Kidney (tissue), 14 donors: ENCODE data around the gene THAP5. TPM values are rescaled to one million over a fixed set of nuclear protein-coding genes. Genes with fewer than 3 reads are reported as not detected.

Experiments
- DNase-seq, 5 donors: peaks; one replicate each; pipeline ENCODE4 v3.0.0-alpha.2; 2013 to 2020
- FAIRE-seq: peaks from 2 replicates; lab custom pipeline; 2012; peaks lifted over from hg19 to GRCh38; lab: Jason Lieb, UNC
- H3K27ac ChIP-seq, 2 donors: one replicate each; pipeline ENCODE4 v1.7.0; 2013; ENCODE audit warnings: low read depth in 2 of 2, low read length in 2 of 2, inconsistent platforms in 1 of 2
- H3K27me3 ChIP-seq: one replicate; pipeline ENCODE4 v1.7.1; 2013; ENCODE audit warnings: low read length, inconsistent platforms; ENCODE audit not compliant: control insufficient read depth, insufficient read depth
- H3K36me3 ChIP-seq, 3 donors: one replicate each; pipeline versions ENCODE4 v1.7.0 to v1.7.1; 2013; ENCODE audit warnings: low read length in 3 of 3, control low read depth in 1 of 3, inconsistent platforms in 1 of 3; ENCODE audit not compliant: insufficient read depth in 3 of 3, control insufficient read depth in 2 of 3
- H3K4me1 ChIP-seq, 3 donors: one replicate each; pipeline versions ENCODE4 v1.7.0 to v1.7.1; 2013; ENCODE audit warnings: low read length in 3 of 3, inconsistent platforms in 1 of 3, low read depth in 1 of 3; ENCODE audit not compliant: control insufficient read depth in 2 of 3, insufficient read depth in 2 of 3
- H3K4me3 ChIP-seq, 3 donors: one replicate each; pipeline versions ENCODE4 v1.7.0 to v1.8.1; 2013; ENCODE audit warnings: low read length in 3 of 3, control low read depth in 1 of 3, inconsistent platforms in 1 of 3
- H3K9ac ChIP-seq, 3 donors: one replicate each; pipeline versions ENCODE4 v1.7.0 to v1.7.1; 2013; ENCODE audit warnings: low read length in 3 of 3, control low read depth in 1 of 3, inconsistent platforms in 1 of 3
- H3K9me3 ChIP-seq, 3 donors: one replicate each; pipeline versions ENCODE4 v1.7.0 to v1.7.1; 2013; ENCODE audit warnings: low read length in 3 of 3, control low read depth in 1 of 3, inconsistent platforms in 1 of 3; ENCODE audit not compliant: control insufficient read depth in 2 of 3, insufficient read depth in 1 of 3
- CTCF ChIP-seq: IDR thresholded peaks from 3 replicates; pipeline ENCODE4 v1.5.1; 2012; ENCODE audit warnings: mild to moderate bottlenecking, moderate library complexity, borderline replicate concordance; ENCODE audit not compliant: insufficient read depth; ENCODE audit errors: extremely low read depth
- intact Hi-C: fragments of 100-400 bp; cut with DNase I; formaldehyde crosslinking; loops from one replicate; pipeline ENCODE4 v1.11.1; 2022
- polyA plus RNA-seq: library from polyadenylated mRNA; stranded (reverse); fragments of 350-450 nt; fragmentation: Illumina TruSeq; extraction: RNeasy Lipid Tissue Mini Kit (QIAGEN cat#74804); gene quantifications from one replicate; pipeline ENCODE4 v1.2.3, GENCODE V29; 2014; ENCODE audit warnings: low read depth, low replicate concordance; ENCODE audit not compliant: insufficient read depth
- total RNA-seq: library from RNA; stranded (reverse); fragmentation: NEBNext Ultra II Directional; extraction: Animal tissue kit (Norgen Biotek cat#: 25700); gene quantifications from one replicate; pipeline ENCODE4 v1.2.1, GENCODE V29; 2021
- donor health status: control.
- donor health status: control.
- donor health status: control.
- donor health status: control.
- donor health status: control.
- donor health status: DM: yes; HTN: yes; CAD: no.
- donor health status: Normal renal cell carcinoma (clear cell type).

The THAP5 gene
- total and polyA plus RNA-seq, 2 donors from 2014 or later: 9.4 to 32.6 TPM

GRCh38 chr7:108611268-108611667 lies 41.8 kb upstream of the THAP5 start:
- Histone ChIP-seq H3K36me3 (no peaks in the 10 kb centered on the region), H3K9me3 (peaks cover 0 to 3% (median 0%) of the 10 kb centered on the region in 3 donors), H3K27ac (no peak overlapping the region), H3K4me1 (peaks cover 0 to 19% (median 2%) of the 10 kb centered on the region in 3 donors), H3K27me3 (no peaks in the 10 kb centered on the region), H3K4me3 (no peak overlapping the region), H3K9ac (no peak overlapping the region)
- TF ChIP-seq CTCF: no peak
- FAIRE-seq: no peak
- DNase-seq: peak in 1 of 5 donors; percentile 38
- intact Hi-C loops: no loop called here

- Histone ChIP-seq H3K36me3 (no peaks in the 10 kb centered on the region), H3K4me1 (peaks cover 0 to 19% (median 2%) of the 10 kb centered on the region in 3 donors), H3K9ac (no peak overlapping the region), H3K27me3 (no peaks in the 10 kb centered on the region), H3K27ac (no peak overlapping the region), H3K9me3 (peaks cover 0 to 3% (median 0%) of the 10 kb centered on the region in 3 donors), H3K4me3 (no peak overlapping the region)
- TF ChIP-seq CTCF: no peak
- no peak for DNase-seq
- FAIRE-seq: peak; percentile 29
- intact Hi-C loops: no loop called here
Measured at GRCh38 chr7:108609643-108610042, 40.1 kb upstream of the THAP5 start.

- no peak overlapping the region for H3K27ac ChIP-seq
- DNase-seq (no peak), FAIRE-seq (no peak)
- no peak overlapping the region for H3K9ac ChIP-seq
- peaks cover 0 to 3% (median 0%) of the 10 kb centered on the region in 3 donors for H3K9me3 ChIP-seq
- H3K27me3 ChIP-seq: no peaks in the 10 kb centered on the region
- TF ChIP-seq CTCF: no peak
- H3K36me3 ChIP-seq: no peaks in the 10 kb centered on the region
- peaks cover 0 to 9% (median 2%) of the 10 kb centered on the region in 3 donors for H3K4me1 ChIP-seq
- intact Hi-C loops: no loop called here
- H3K4me3 ChIP-seq: no peak overlapping the region
Measured at GRCh38 chr7:108605559-108606201, 36.2 kb upstream of the THAP5 start.
